SU-DHL-6 (cell line): ENCODE measurements around the gene FOXF2.

Experiments used
- H2AFZ ChIP-seq: fragments of 200-600 bp; sonication (generic); 2 replicates; pipeline ENCODE4 v1.6.1; 2014; ENCODE audit warnings: low read depth, mild to moderate bottlenecking, moderate library complexity, mixed read lengths, antibody characterized with exemption, low read length; ENCODE audit not compliant: severe bottlenecking
- H3F3A ChIP-seq: fragments of 200-600 bp; shearing (Covaris generic); 2 replicates; pipeline ENCODE4 v1.6.0; 2016; ENCODE audit warnings: antibody characterized with exemption, mild to moderate bottlenecking; ENCODE audit not compliant: insufficient read depth
- H3K27ac ChIP-seq: fragments of 200-600 bp; sonication (generic); 2 replicates; pipeline ENCODE4 v1.5.1; 2016; ENCODE audit warnings: low read depth, mild to moderate bottlenecking, low read length, moderate library complexity, mixed read lengths
- H3K27me3 ChIP-seq: fragments of 200-600 bp; sonication (generic), shearing (Covaris generic); 2 replicates; pipeline ENCODE4 v1.6.0; 2014; ENCODE audit warnings: mild to moderate bottlenecking, low read length
- H3K36me3 ChIP-seq: fragments of 200-600 bp; sonication (generic); 2 replicates; pipeline ENCODE4 v1.6.1; 2014; ENCODE audit warnings: mild to moderate bottlenecking, low read length, mixed read lengths
- H3K4me2 ChIP-seq: fragments of 300-600, 200-600 bp; shearing (Covaris generic), sonication (generic); 2 replicates; pipeline ENCODE4 v1.6.0; 2014; ENCODE audit warnings: low read length, low read depth, mild to moderate bottlenecking; ENCODE audit not compliant: poor library complexity, severe bottlenecking
- H3K4me3 ChIP-seq: fragments of 200-600 bp; sonication (generic); 2 replicates; pipeline ENCODE4 v1.5.1; 2014; ENCODE audit warnings: antibody characterized with exemption, low read length, mild to moderate bottlenecking, mixed read lengths; ENCODE audit not compliant: insufficient read depth, poor library complexity, severe bottlenecking
- H3K79me2 ChIP-seq: fragments of 200-600 bp; sonication (generic); 2 replicates; pipeline ENCODE4 v1.6.1; 2014; ENCODE audit warnings: mild to moderate bottlenecking, low read length, moderate library complexity; ENCODE audit not compliant: insufficient read depth
- H3K9ac ChIP-seq: fragments of 200-600 bp; sonication (generic); 2 replicates; pipeline ENCODE4 v1.7.0; 2014; ENCODE audit warnings: mild to moderate bottlenecking, low read length
- H3K9me2 ChIP-seq: fragments of 200-600 bp; sonication (generic); replicated peaks from 2 replicates; pipeline ENCODE4 v1.6.1; 2014; ENCODE audit warnings: low read length; ENCODE audit not compliant: insufficient read depth
- H3K9me3 ChIP-seq: fragments of 200-600 bp; sonication (generic); 2 replicates; pipeline ENCODE4 v1.6.1; 2014; ENCODE audit warnings: low read length, mixed read lengths; ENCODE audit not compliant: insufficient read depth
- H4K20me1 ChIP-seq: fragments of 200-600 bp; sonication (generic); 2 replicates; pipeline ENCODE4 v1.6.1; 2014; ENCODE audit warnings: low read depth, mild to moderate bottlenecking, antibody characterized with exemption, low read length, moderate library complexity, mixed read lengths
- CTCF ChIP-seq: fragments of 200-600 bp; sonication (generic); IDR thresholded peaks from one replicate; pipeline ENCODE4 v1.5.1; 2017; ENCODE audit warnings: antibody characterized with exemption, mild to moderate bottlenecking, low read length, moderate library complexity; ENCODE audit not compliant: insufficient read depth, poor library complexity, severe bottlenecking
- EZH2phosphoT487 ChIP-seq: fragments of 200-600 bp; sonication (generic), shearing (Covaris generic); conservative IDR thresholded peaks from 2 replicates; pipeline ENCODE4 v1.6.1; 2018; ENCODE audit warnings: mild to moderate bottlenecking, antibody characterized with exemption, low read length, moderate library complexity, mixed read lengths

FOXF2 gene

GRCh38 chr6:1418471-1419191, 29.3 kb downstream of the FOXF2 start:
- H3K4me2 ChIP-seq = no peak overlapping the region
- no peaks in the 10 kb centered on the region for H3K27me3 ChIP-seq

GRCh38 chr6:1420382-1420781, 31.0 kb downstream of the FOXF2 start:
- H3K36me3 ChIP-seq = no peaks in the 10 kb centered on the region
- no peaks in the 10 kb centered on the region for H3K79me2 ChIP-seq
- no peaks in the 10 kb centered on the region for H3K9me2 ChIP-seq
- TF ChIP-seq CTCF (no peak), EZH2phosphoT487 (no peak)
- no peak overlapping the region for H3K27ac ChIP-seq
- H2AFZ ChIP-seq = no peak overlapping the region
- no peak overlapping the region for H3K4me2 ChIP-seq
- no peaks in the 10 kb centered on the region for H3K27me3 ChIP-seq
- H3K9ac ChIP-seq = no peak overlapping the region
- H3F3A ChIP-seq = no peaks in the 10 kb centered on the region
- H3K4me3 ChIP-seq = no peak overlapping the region
- H4K20me1 ChIP-seq = no peaks in the 10 kb centered on the region
- no peaks in the 10 kb centered on the region for H3K9me3 ChIP-seq

More at GRCh38 chr6:1418471-1419191, 29.3 kb downstream of the FOXF2 start:
- Histone ChIP-seq H4K20me1 (no peaks in the 10 kb centered on the region), H3F3A (no peaks in the 10 kb centered on the region), H3K79me2 (no peaks in the 10 kb centered on the region), H3K9me3 (no peaks in the 10 kb centered on the region), H3K27ac (no peak overlapping the region), H2AFZ (no peak overlapping the region), H3K4me3 (no peak overlapping the region), H3K36me3 (no peaks in the 10 kb centered on the region), H3K9me2 (no peaks in the 10 kb centered on the region), H3K9ac (no peak overlapping the region)
- TF ChIP-seq EZH2phosphoT487 = no peak
- no peak for TF ChIP-seq CTCF

GRCh38 chr6:1422290-1422689, 32.9 kb downstream of the FOXF2 start:
- Histone ChIP-seq H3K9me3 (no peaks in the 10 kb centered on the region), H3K27me3 (no peaks in the 10 kb centered on the region), H4K20me1 (no peaks in the 10 kb centered on the region), H2AFZ (no peak overlapping the region), H3K36me3 (no peaks in the 10 kb centered on the region), H3K4me3 (no peak overlapping the region), H3K79me2 (no peaks in the 10 kb centered on the region), H3K27ac (no peak overlapping the region), H3K4me2 (no peak overlapping the region), H3K9me2 (no peaks in the 10 kb centered on the region), H3K9ac (no peak overlapping the region), H3F3A (no peaks in the 10 kb centered on the region)
- TF ChIP-seq CTCF (no peak), EZH2phosphoT487 (no peak)
